Measurements from ENCODE around the gene YJEFN3.

The YJEFN3 gene

GRCh38 chr19:19515642-19516519 lies 12.8 kb upstream of the YJEFN3 start, which contains the start of gene NDUFA13:
Gene NDUFA13, plus strand, starts transcription at chr19:19516225. Its CDS starts 14 bp downstream, at chr19:19516239.
- H3K4me3 ChIP-seq (ENCODE audit: low read length in 2 of 2): peak within 1 kb of the TSS; percentile 80 to 99
- H3K4me2 ChIP-seq (ENCODE audit: insufficient read depth, low read length, poor library complexity, severe bottlenecking): peak within 1 kb of the TSS; percentile 72
- H2AK5ac ChIP-seq (ENCODE audit: low read depth, low read length): peak within 1 kb of the TSS; percentile 90
- H2AFZ ChIP-seq (ENCODE audit: low read length): peak within 1 kb of the TSS; percentile 93
- H3K27ac ChIP-seq (replicated peaks; ENCODE audit: low read length): no peak within 1 kb of the TSS
- H3K14ac ChIP-seq (ENCODE audit: low read length): no peak within 1 kb of the TSS
- no peak within 1 kb of the TSS for H4K91ac ChIP-seq (ENCODE audit: low read depth, low read length, poor library complexity)
- H3K9me3 ChIP-seq (replicated peaks in 1 of 2; ENCODE audit: control insufficient read depth in 2 of 2, insufficient read depth in 1 of 2, low read depth in 1 of 2, low read length in 2 of 2): peaks cover 5% of the 10 kb centered on the region in 2 donors
- no peak within 1 kb of the TSS for H2BK15ac ChIP-seq (ENCODE audit: low read length)
- peak within 1 kb of the TSS; percentile 69 for H3K18ac ChIP-seq (ENCODE audit: low read length)
- peaks cover 11% of the 10 kb centered on the region for H3K79me1 ChIP-seq (ENCODE audit: low read depth, low read length)
- no peak within 1 kb of the TSS for H2BK12ac ChIP-seq (ENCODE audit: low read length)
- H3K36me3 ChIP-seq (replicated peaks in 1 of 2; ENCODE audit: control insufficient read depth in 2 of 2, insufficient read depth in 2 of 2, low read length in 2 of 2): peaks cover 10 to 34% of the 10 kb centered on the region in 2 donors
- peak within 1 kb of the TSS; percentile 66 for H2BK5ac ChIP-seq (ENCODE audit: low read length)
- H3K4me1 ChIP-seq (ENCODE audit: control insufficient read depth in 2 of 2, insufficient read depth in 1 of 2, low read depth in 1 of 2, low read length in 2 of 2): peaks cover 3 to 4% of the 10 kb centered on the region in 2 donors
- WGBS, 2 donors (ENCODE audit: extremely low coverage in 2 of 2, insufficient read length in 2 of 2, insufficient replicate concordance in 1 of 2): no CpG with 5 or more reads among the region's 61 CpGs
- peak; percentile 94 for DNase-seq (ENCODE audit: low spot score)
- peak within 1 kb of the TSS; percentile 92 for H4K8ac ChIP-seq (ENCODE audit: low read depth, low read length)
- H3K9ac ChIP-seq (ENCODE audit: low read depth, low read length, poor library complexity): peak within 1 kb of the TSS; percentile 82
- H2BK120ac ChIP-seq (ENCODE audit: low read depth, low read length): peak within 1 kb of the TSS; percentile 7
- no peaks in the 10 kb centered on the region for H3K27me3 ChIP-seq (ENCODE audit: control insufficient read depth in 3 of 3, insufficient read depth in 3 of 3, low read depth in 1 of 3, low read length in 3 of 3)
- no peak within 1 kb of the TSS for H3K4ac ChIP-seq (ENCODE audit: low read length)
- H3K23ac ChIP-seq (ENCODE audit: low read depth, low read length, poor library complexity): peak within 1 kb of the TSS; percentile 95

GRCh38 chr19:19517235-19517619 lies 11.5 kb upstream of the YJEFN3 start:
- no peak overlapping the region for H2BK5ac ChIP-seq (ENCODE audit: low read length)
- peaks cover 11% of the 10 kb centered on the region for H3K79me1 ChIP-seq (ENCODE audit: low read depth, low read length)
- H3K18ac ChIP-seq (ENCODE audit: low read length): no peak overlapping the region
- no peak overlapping the region for H2AFZ ChIP-seq (ENCODE audit: low read length)
- no peak overlapping the region for H4K8ac ChIP-seq (ENCODE audit: low read depth, low read length)
- H2BK120ac ChIP-seq (ENCODE audit: low read depth, low read length): no peak overlapping the region
- H3K4ac ChIP-seq (ENCODE audit: low read length): no peak overlapping the region
- H2AK5ac ChIP-seq (ENCODE audit: low read depth, low read length): no peak overlapping the region
- H3K23ac ChIP-seq (ENCODE audit: low read depth, low read length, poor library complexity): no peak overlapping the region
- no peak overlapping the region for H3K9ac ChIP-seq (ENCODE audit: low read depth, low read length, poor library complexity)
- H3K36me3 ChIP-seq (replicated peaks in 1 of 2; ENCODE audit: control insufficient read depth in 2 of 2, insufficient read depth in 2 of 2, low read length in 2 of 2): peaks cover 10 to 36% of the 10 kb centered on the region in 2 donors
- H3K4me3 ChIP-seq (ENCODE audit: low read length in 2 of 2): peak overlapping the region in 1 of 2 donors; percentile 99
- H2BK12ac ChIP-seq (ENCODE audit: low read length): no peak overlapping the region
- no peak overlapping the region for H3K14ac ChIP-seq (ENCODE audit: low read length)
- H3K27ac ChIP-seq (replicated peaks; ENCODE audit: low read length): no peak overlapping the region
- H4K91ac ChIP-seq (ENCODE audit: low read depth, low read length, poor library complexity): no peak overlapping the region
- no peak overlapping the region for H2BK15ac ChIP-seq (ENCODE audit: low read length)
- no peak overlapping the region for H3K4me2 ChIP-seq (ENCODE audit: insufficient read depth, low read length, poor library complexity, severe bottlenecking)
- H3K27me3 ChIP-seq (ENCODE audit: control insufficient read depth in 3 of 3, insufficient read depth in 3 of 3, low read depth in 1 of 3, low read length in 3 of 3): no peaks in the 10 kb centered on the region
- DNase-seq (ENCODE audit: low spot score): no peak
- peaks cover 5% of the 10 kb centered on the region in 2 donors for H3K9me3 ChIP-seq (replicated peaks in 1 of 2; ENCODE audit: control insufficient read depth in 2 of 2, insufficient read depth in 1 of 2, low read depth in 1 of 2, low read length in 2 of 2)
- no CpG with 5 or more reads among the region's 10 CpGs for whole genome bisulfite sequencing, 2 donors (ENCODE audit: extremely low coverage in 2 of 2, insufficient read length in 2 of 2, insufficient replicate concordance in 1 of 2)
- peaks cover 3 to 4% of the 10 kb centered on the region in 2 donors for H3K4me1 ChIP-seq (ENCODE audit: control insufficient read depth in 2 of 2, insufficient read depth in 1 of 2, low read depth in 1 of 2, low read length in 2 of 2)

GRCh38 chr19:19520989-19521388 lies 7.7 kb upstream of the YJEFN3 start:
- H3K4me3 ChIP-seq (ENCODE audit: low read length in 2 of 2): no peak overlapping the region
- no peak for DNase-seq (ENCODE audit: low spot score)
- H3K4me1 ChIP-seq (ENCODE audit: control insufficient read depth in 2 of 2, insufficient read depth in 1 of 2, low read depth in 1 of 2, low read length in 2 of 2): peaks cover 11% of the 10 kb centered on the region in 2 donors
- H4K91ac ChIP-seq (ENCODE audit: low read depth, low read length, poor library complexity): no peak overlapping the region
- H3K27me3 ChIP-seq (ENCODE audit: control insufficient read depth in 3 of 3, insufficient read depth in 3 of 3, low read depth in 1 of 3, low read length in 3 of 3): no peaks in the 10 kb centered on the region
- H3K4ac ChIP-seq (ENCODE audit: low read length): no peak overlapping the region
- H3K14ac ChIP-seq (ENCODE audit: low read length): no peak overlapping the region
- no peak overlapping the region for H3K18ac ChIP-seq (ENCODE audit: low read length)
- H2BK5ac ChIP-seq (ENCODE audit: low read length): no peak overlapping the region
- H2BK15ac ChIP-seq (ENCODE audit: low read length): no peak overlapping the region
- H2BK120ac ChIP-seq (ENCODE audit: low read depth, low read length): no peak overlapping the region
- no peak overlapping the region for H3K23ac ChIP-seq (ENCODE audit: low read depth, low read length, poor library complexity)
- H3K36me3 ChIP-seq (replicated peaks in 1 of 2; ENCODE audit: control insufficient read depth in 2 of 2, insufficient read depth in 2 of 2, low read length in 2 of 2): peaks cover 10 to 62% of the 10 kb centered on the region in 2 donors
- no peak overlapping the region for H3K9ac ChIP-seq (ENCODE audit: low read depth, low read length, poor library complexity)
- H4K8ac ChIP-seq (ENCODE audit: low read depth, low read length): no peak overlapping the region
- H2BK12ac ChIP-seq (ENCODE audit: low read length): no peak overlapping the region
- no peak overlapping the region for H3K27ac ChIP-seq (replicated peaks; ENCODE audit: low read length)
- H2AK5ac ChIP-seq (ENCODE audit: low read depth, low read length): no peak overlapping the region
- H3K4me2 ChIP-seq (ENCODE audit: insufficient read depth, low read length, poor library complexity, severe bottlenecking): no peak overlapping the region
- H2AFZ ChIP-seq (ENCODE audit: low read length): no peak overlapping the region
- WGBS, 2 donors (ENCODE audit: extremely low coverage in 2 of 2, insufficient read length in 2 of 2, insufficient replicate concordance in 1 of 2): no CpG with 5 or more reads among the region's 6 CpGs
- H3K9me3 ChIP-seq (replicated peaks in 1 of 2; ENCODE audit: control insufficient read depth in 2 of 2, insufficient read depth in 1 of 2, low read depth in 1 of 2, low read length in 2 of 2): no peaks in the 10 kb centered on the region
- peaks cover 16% of the 10 kb centered on the region for H3K79me1 ChIP-seq (ENCODE audit: low read depth, low read length)

- Histone ChIP-seq H2AFZ (ENCODE audit: low read length) (no peak overlapping the region), H2BK120ac (ENCODE audit: low read depth, low read length) (no peak overlapping the region), H2BK5ac (ENCODE audit: low read length) (no peak overlapping the region), H3K23ac (ENCODE audit: low read depth, low read length, poor library complexity) (no peak overlapping the region), H3K79me1 (ENCODE audit: low read depth, low read length) (peaks cover 19% of the 10 kb centered on the region), H3K27ac (replicated peaks; ENCODE audit: low read length) (no peak overlapping the region), H3K4ac (ENCODE audit: low read length) (no peak overlapping the region), H3K36me3 (replicated peaks in 1 of 2; ENCODE audit: control insufficient read depth in 2 of 2, insufficient read depth in 2 of 2, low read length in 2 of 2) (peaks cover 18 to 68% of the 10 kb centered on the region in 2 donors), H2AK5ac (ENCODE audit: low read depth, low read length) (no peak overlapping the region), H3K18ac (ENCODE audit: low read length) (no peak overlapping the region), H3K9me3 (replicated peaks in 1 of 2; ENCODE audit: control insufficient read depth in 2 of 2, insufficient read depth in 1 of 2, low read depth in 1 of 2, low read length in 2 of 2) (no peaks in the 10 kb centered on the region), H3K4me2 (ENCODE audit: insufficient read depth, low read length, poor library complexity, severe bottlenecking) (no peak overlapping the region), H3K4me1 (ENCODE audit: control insufficient read depth in 2 of 2, insufficient read depth in 1 of 2, low read depth in 1 of 2, low read length in 2 of 2) (peaks cover 10 to 18% of the 10 kb centered on the region in 2 donors), H3K27me3 (ENCODE audit: control insufficient read depth in 3 of 3, insufficient read depth in 3 of 3, low read depth in 1 of 3, low read length in 3 of 3) (no peaks in the 10 kb centered on the region), H2BK12ac (ENCODE audit: low read length) (no peak overlapping the region), H4K91ac (ENCODE audit: low read depth, low read length, poor library complexity) (no peak overlapping the region), H4K8ac (ENCODE audit: low read depth, low read length) (no peak overlapping the region), H3K4me3 (ENCODE audit: low read length in 2 of 2) (no peak overlapping the region), H3K9ac (ENCODE audit: low read depth, low read length, poor library complexity) (no peak overlapping the region), H2BK15ac (ENCODE audit: low read length) (no peak overlapping the region), H3K14ac (ENCODE audit: low read length) (no peak overlapping the region)
- no peak for DNase-seq (ENCODE audit: low spot score)
- no CpG with 5 or more reads among the region's 3 CpGs for WGBS, 2 donors (ENCODE audit: extremely low coverage in 2 of 2, insufficient read length in 2 of 2, insufficient replicate concordance in 1 of 2)
Measured at GRCh38 chr19:19523177-19523576, 5.5 kb upstream of the YJEFN3 start.

Measured in neuronal stem cell (in vitro differentiated cells).